HepG2 (cell line): ENCODE measurements around the gene GLB1L. TPM values are rescaled to one million over a fixed set of nuclear protein-coding genes. Genes with fewer than 3 reads are reported as not detected.

Source experiments
- ATAC-seq: fragments of 200-7000 bp; cut with Tn5 transposase; 3 replicates; pipeline ENCODE4 v1.9.1; 2020; ENCODE audit warnings: mild to moderate bottlenecking, moderate library complexity
- BruUV-seq: library from RNA; stranded (reverse); fragments of 400-500 nt; replicated peaks from 2 replicates; lab custom pipeline; 2021; lab: Mats Ljungman, UMichigan
- CTCF ChIA-PET: fragments of 300-600 bp; formaldehyde crosslinking; extraction: SDS; loops from one replicate; lab custom pipeline; 2021; ENCODE audit warnings: low total read pairs, inconsistent platforms, low intra/inter-chr PET ratio; lab: Yijun Ruan, JAX
- POLR2A ChIA-PET: fragments of 350-600 bp; sonication (Branson Sonifier 250); formaldehyde crosslinking; loops from one replicate; lab custom pipeline; 2020; ENCODE audit warnings: antibody characterized with exemption, inconsistent platforms; lab: Yijun Ruan, JAX
- DNase-seq: peaks from one replicate; pipeline ENCODE4 v3.0.0-alpha.2; 2015; ENCODE audit warnings: low spot score
- FAIRE-seq: peaks from 3 replicates; lab custom pipeline; 2011; peaks lifted over from hg19 to GRCh38; lab: Jason Lieb, UNC
- H2AFZ ChIP-seq: one replicate; pipeline ENCODE4 v1.6.1; 2011; ENCODE audit warnings: low read length, inconsistent platforms
- H3K27ac ChIP-seq: fragments of 300-600 bp; 3 replicates; pipeline ENCODE4 v1.8.0; 2011; ENCODE audit warnings: mixed run types, mild to moderate bottlenecking, mixed read lengths, low read length, inconsistent platforms; ENCODE audit not compliant: insufficient read depth; ENCODE audit errors: extremely low read length
- H3K27me3 ChIP-seq, 2 experiments: fragments of 200-600 bp in 1 of 2; 2 replicates in 1 of 2; 3 replicates in 1 of 2; pipeline versions ENCODE4 v1.6.0 to v1.8.0; 2011; ENCODE audit warnings: low read length in 2 of 2, mild to moderate bottlenecking in 2 of 2, moderate library complexity in 2 of 2, inconsistent platforms in 1 of 2; ENCODE audit not compliant: insufficient read depth in 2 of 2, control insufficient read depth in 1 of 2
- H3K36me3 ChIP-seq, 2 experiments: fragments of 200-600 bp in 1 of 2; replicated peaks in 1 of 2; 2 replicates in 1 of 2; 3 replicates in 1 of 2; pipeline versions ENCODE4 v1.5.1 to v1.8.0; 2011; ENCODE audit warnings: low read length in 2 of 2, inconsistent platforms in 1 of 2; ENCODE audit not compliant: insufficient read depth in 2 of 2, control insufficient read depth in 1 of 2
- H3K4me1 ChIP-seq: 2 replicates; pipeline ENCODE4 v1.5.1; 2012; ENCODE audit warnings: low read length, inconsistent platforms; ENCODE audit not compliant: insufficient read depth
- H3K4me2 ChIP-seq: 2 replicates; pipeline ENCODE4 v1.6.0; 2011; ENCODE audit warnings: low read depth, low read length, inconsistent platforms
- H3K4me3 ChIP-seq, 3 experiments: fragments of 200-600 bp in 1 of 3; sonication (generic), shearing (Covaris generic) in 1 of 3; replicated peaks in 1 of 3; 2 replicates each; pipeline ENCODE4 v1.5.1; 2011 to 2016; ENCODE audit warnings: low read length in 3 of 3, inconsistent platforms in 2 of 3, low read depth in 2 of 3, mild to moderate bottlenecking in 2 of 3, control low read depth in 1 of 3, mixed read lengths in 1 of 3; ENCODE audit not compliant: insufficient read depth in 1 of 3
- H3K79me2 ChIP-seq: one replicate; pipeline ENCODE4 v1.6.1; 2011; ENCODE audit warnings: low read length, inconsistent platforms; ENCODE audit not compliant: insufficient read depth
- H3K9ac ChIP-seq: 2 replicates; pipeline ENCODE4 v1.6.0; 2011; ENCODE audit warnings: mild to moderate bottlenecking, low read depth, low read length, inconsistent platforms; ENCODE audit not compliant: insufficient read depth
- H3K9me3 ChIP-seq: 2 replicates; pipeline ENCODE4 v1.5.1; 2012; ENCODE audit warnings: mild to moderate bottlenecking, low read length
- H4K20me1 ChIP-seq: 2 replicates; pipeline ENCODE4 v1.6.0; 2011; ENCODE audit warnings: inconsistent platforms, mild to moderate bottlenecking, low read length, moderate library complexity; ENCODE audit not compliant: insufficient read depth
- BCL3 ChIP-seq: sonication (generic); formaldehyde crosslinking; IDR thresholded peaks from 2 replicates; pipeline ENCODE4 v1.5.1; 2020; ENCODE audit warnings: mild to moderate bottlenecking, missing genetic modification reagents, moderate library complexity
- IRX3 ChIP-seq: sonication (generic); formaldehyde crosslinking; IDR thresholded peaks from 2 replicates; pipeline ENCODE4 v1.8.1; 2023; ENCODE audit warnings: mild to moderate bottlenecking, low read depth, missing genetic modification reagents, borderline replicate concordance
- POLR2AphosphoS5 ChIP-seq: IDR thresholded peaks from 2 replicates; pipeline ENCODE4 v1.6.1; 2012; ENCODE audit warnings: low read depth, low read length
- RBM22 ChIP-seq: fragments of 200-400 bp; formaldehyde crosslinking; optimal IDR thresholded peaks from 2 replicates; pipeline ENCODE3; 2017; ENCODE audit warnings: mild to moderate bottlenecking, low read length, moderate library complexity
- RNF2 ChIP-seq: fragments of 450-650 bp; conservative IDR thresholded peaks from 2 replicates; pipeline ENCODE4 v1.6.1; 2016; ENCODE audit warnings: low read depth
- RORA ChIP-seq: sonication (generic); formaldehyde crosslinking; IDR thresholded peaks from 2 replicates; pipeline ENCODE4 v1.5.0; 2020; ENCODE audit warnings: mild to moderate bottlenecking, missing genetic modification reagents, moderate library complexity
- SALL1 ChIP-seq: sonication (generic); formaldehyde crosslinking; IDR thresholded peaks from 2 replicates; pipeline ENCODE4 v1.8.0; 2022; ENCODE audit warnings: mild to moderate bottlenecking, missing genetic modification reagents
- ZBTB7B ChIP-seq: sonication (generic); formaldehyde crosslinking; IDR thresholded peaks from 2 replicates; pipeline ENCODE4 v1.4.0; 2020; ENCODE audit warnings: missing genetic modification reagents
- ZHX2 ChIP-seq, 2 experiments: sonication (generic) in 1 of 2; formaldehyde crosslinking in 1 of 2; IDR thresholded peaks; 2 replicates each; pipeline versions ENCODE4 v1.6.1 to v1.9.0; 2014 to 2022; ENCODE audit warnings: antibody characterized with exemption in 1 of 2, borderline replicate concordance in 1 of 2, inconsistent platforms in 1 of 2, low read depth in 1 of 2, missing genetic modification reagents in 1 of 2
- ZNF605 ChIP-seq: sonication (generic); formaldehyde crosslinking; IDR thresholded peaks from 2 replicates; pipeline ENCODE4 v1.8.0; 2022; ENCODE audit warnings: mild to moderate bottlenecking, missing genetic modification reagents
- ZNF652 ChIP-seq: IDR thresholded peaks from 2 replicates; pipeline ENCODE4 v1.6.1; 2016; ENCODE audit warnings: low read depth, borderline replicate concordance
- WGBS: methylation state at CpG from one replicate; pipeline ENCODE4 v1.1.6; 2017; ENCODE audit warnings: low lambda C conversion rate; 5-methylcytosine and 5-hydroxymethylcytosine counted together
- in situ Hi-C: cut with HindIII; loops from 2 replicates; pipeline ENCODE4 v1.10.0; 2017; ENCODE audit warnings: low pct_unique_long_range_greater_than_20kb; ENCODE audit not compliant: extremely low pct_ligation_motif_present
- intact Hi-C: fragments of 100-400 bp; cut with micrococcal nuclease; formaldehyde crosslinking; loops from one replicate; pipeline ENCODE4 v1.10.0; 2022; ENCODE audit not compliant: unreplicated experiment
- polyA plus RNA-seq, 8 experiments: library from polyadenylated mRNA; depleted of rRNA in 3 of 8; stranded (reverse) in 7 of 8; unstranded in 1 of 8; fragments of >200 nt; fragmentation: Illumina TruSeq in 4 of 8; extraction: Trizol in 4 of 8; gene quantifications; 2 replicates each; pipeline versions ENCODE4 v1.2.1 to v1.2.3, GENCODE V29; 2011 to 2016; ENCODE audit warnings: low read depth in 4 of 8, missing spikeins in 1 of 8, mixed read lengths in 1 of 8; ENCODE audit not compliant: insufficient read depth in 1 of 8
- total RNA-seq, 5 experiments: library from RNA; depleted of rRNA; stranded (reverse); fragments of >200 nt; fragmentation: Illumina TruSeq; extraction: Trizol; gene quantifications; 2 replicates each; pipeline ENCODE4 v1.2.3, GENCODE V29; 2016; ENCODE audit warnings: low read depth in 1 of 5

Gene GLB1L
- total and polyA plus RNA-seq, 2 of the 13 experiments (the other 11 are each of a cell fraction or from before 2014, with no cell fraction given) = 6.8 to 7.3 TPM

- peaks cover 11% of the 10 kb centered on the region for H3K79me2 ChIP-seq
- no peaks in the 10 kb centered on the region for H3K27me3 ChIP-seq
- FAIRE-seq (no peak), DNase-seq (no peak), ATAC-seq (no peak)
- H2AFZ ChIP-seq = no peak overlapping the region
- H4K20me1 ChIP-seq = no peaks in the 10 kb centered on the region
- H3K4me2 ChIP-seq = no peak overlapping the region
- H3K9me3 ChIP-seq = no peaks in the 10 kb centered on the region
- CTCF ChIA-PET = no interaction called here
- no peak overlapping the region for H3K4me3 ChIP-seq
- no TSS peak for BruUV-seq
- H3K9ac ChIP-seq = no peak overlapping the region
- in situ Hi-C loops (no loop called here), intact Hi-C loops (no loop called here)
- no peak for TF ChIP-seq SALL1 (CRISPR knock-in tag)
- TF ChIP-seq RBM22 = peak; percentile 40
- peaks cover 36 to 59% of the 10 kb centered on the region in 2 experiments for H3K36me3 ChIP-seq
- WGBS = 96% methylated on average over 6 of the region's 6 CpGs
- no peak overlapping the region for H3K27ac ChIP-seq
- peaks cover 61% of the 10 kb centered on the region for H3K4me1 ChIP-seq
- POLR2A ChIA-PET = interaction anchor here (1.0 to 6.2 kb wide), 3 partner anchors 7 to 34 kb away, joined by 3 to 196 read pairs (median 65); partner anchors contain the start of genes GLB1L, STK16 and ZFAND2B
These were observed 30.5 kb downstream of the GLB1L start for GRCh38 chr2:219214786-219215185.

GRCh38 chr2:219214141-219214540, 31.1 kb downstream of the GLB1L start:
- Histone ChIP-seq H3K4me1 (peaks cover 64% of the 10 kb centered on the region), H4K20me1 (no peaks in the 10 kb centered on the region), H3K79me2 (peaks cover 11% of the 10 kb centered on the region), H3K9me3 (no peaks in the 10 kb centered on the region), H3K36me3 (peaks cover 36 to 65% of the 10 kb centered on the region in 2 experiments), H3K27ac (no peak overlapping the region), H3K4me3 (no peak overlapping the region), H3K9ac (no peak overlapping the region), H2AFZ (no peak overlapping the region), H3K4me2 (no peak overlapping the region), H3K27me3 (no peaks in the 10 kb centered on the region)
- CTCF ChIA-PET = no interaction called here
- BruUV-seq = TSS peak; percentile 5
- FAIRE-seq (no peak), DNase-seq (no peak), ATAC-seq (no peak)
- 97% methylated on average over 15 of the region's 15 CpGs for WGBS
- POLR2A ChIA-PET = interaction anchor here (1.0 to 6.2 kb wide), 2 partner anchors 31 to 35 kb away, joined by 3 to 65 read pairs; partner anchors contain the start of genes GLB1L and STK16
- intact Hi-C loops = no loop called here
- in situ Hi-C loops = no loop called here
- TF ChIP-seq IRX3 (CRISPR knock-in tag) (no peak), BCL3 (0 out of 2 replicates have a peak, but pooled peaks have one; percentile 37), ZNF652 (no peak), ZBTB7B (CRISPR knock-in tag) (no peak), ZNF605 (no peak), RORA (no peak), RNF2 (no peak), POLR2AphosphoS5 (0 out of 2 replicates have a peak, but pooled peaks have one; percentile 29), ZHX2 (IDR thresholded peaks at IDR 0.05; ENCODE audit: low read depth) (no peak), ZHX2 (CRISPR knock-in tag; IDR thresholded peaks at IDR 0.05; ENCODE audit: borderline replicate concordance) (no peak)
